ENCODE results near the gene BCL2L2. TPM values are rescaled to one million over a fixed set of nuclear protein-coding genes. Genes with fewer than 3 reads are reported as not detected.
"Not testable (repeated sequence)": the region's sequence is repeated elsewhere in the genome, so short reads cannot be mapped to it uniquely, and the experiment has no call there.

BCL2L2 gene
- total RNA-seq, 1 donor from 2014 or later = 14.9 TPM

DNA sequence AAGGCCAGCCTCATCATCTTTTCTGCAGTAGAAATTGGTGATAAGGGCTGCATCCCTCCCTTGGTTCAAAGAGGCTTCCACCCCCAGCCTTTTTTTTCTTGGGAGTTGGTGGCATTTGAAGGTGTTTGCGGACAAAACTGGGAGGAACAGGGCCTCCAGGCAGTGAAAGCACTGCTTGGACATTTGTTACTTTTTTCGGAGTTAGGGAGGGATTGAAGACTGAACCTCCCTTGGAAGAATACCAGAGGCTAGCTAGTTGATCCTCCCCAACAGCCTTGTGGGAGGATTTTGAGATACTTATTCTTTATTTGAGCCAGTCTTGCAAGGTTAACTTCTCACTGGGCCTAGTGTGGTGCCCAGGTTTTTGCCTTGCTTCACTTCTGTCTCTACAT lies 17.8 kb downstream of the BCL2L2 start:
- DNase-seq (ENCODE audit: low read depth in 2 of 2) = no peak

DNA sequence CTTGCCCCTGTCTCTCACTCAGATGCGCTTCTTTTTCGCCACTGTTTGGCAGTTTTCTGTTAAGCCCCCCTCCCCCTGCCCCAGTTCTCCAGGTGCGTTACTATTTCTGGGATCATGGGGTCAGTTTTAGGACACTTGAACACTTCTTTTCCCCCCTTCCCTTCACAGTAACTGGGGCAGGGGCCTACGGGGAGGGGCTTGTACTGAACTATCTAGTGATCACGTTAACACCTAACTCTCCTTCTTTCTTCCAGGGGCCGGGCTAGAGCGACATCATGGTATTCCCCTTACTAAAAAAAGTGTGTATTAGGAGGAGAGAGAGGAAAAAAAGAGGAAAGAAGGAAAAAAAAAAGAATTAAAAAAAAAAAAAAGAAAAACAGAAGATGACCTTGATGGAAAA lies 18.4 kb downstream of the BCL2L2 start:
- DNase-seq (ENCODE audit: low read depth in 2 of 2) = no peak

DNA sequence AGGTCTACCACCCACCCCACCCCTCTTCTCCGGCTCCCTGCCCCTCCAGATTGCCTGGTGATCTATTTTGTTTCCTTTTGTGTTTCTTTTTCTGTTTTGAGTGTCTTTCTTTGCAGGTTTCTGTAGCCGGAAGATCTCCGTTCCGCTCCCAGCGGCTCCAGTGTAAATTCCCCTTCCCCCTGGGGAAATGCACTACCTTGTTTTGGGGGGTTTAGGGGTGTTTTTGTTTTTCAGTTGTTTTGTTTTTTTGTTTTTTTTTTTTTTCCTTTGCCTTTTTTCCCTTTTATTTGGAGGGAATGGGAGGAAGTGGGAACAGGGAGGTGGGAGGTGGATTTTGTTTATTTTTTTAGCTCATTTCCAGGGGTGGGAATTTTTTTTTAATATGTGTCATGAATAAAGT lies 19.1 kb downstream of the BCL2L2 start:
- not testable (repeated sequence) for DNase-seq (ENCODE audit: low read depth in 2 of 2)

DNA sequence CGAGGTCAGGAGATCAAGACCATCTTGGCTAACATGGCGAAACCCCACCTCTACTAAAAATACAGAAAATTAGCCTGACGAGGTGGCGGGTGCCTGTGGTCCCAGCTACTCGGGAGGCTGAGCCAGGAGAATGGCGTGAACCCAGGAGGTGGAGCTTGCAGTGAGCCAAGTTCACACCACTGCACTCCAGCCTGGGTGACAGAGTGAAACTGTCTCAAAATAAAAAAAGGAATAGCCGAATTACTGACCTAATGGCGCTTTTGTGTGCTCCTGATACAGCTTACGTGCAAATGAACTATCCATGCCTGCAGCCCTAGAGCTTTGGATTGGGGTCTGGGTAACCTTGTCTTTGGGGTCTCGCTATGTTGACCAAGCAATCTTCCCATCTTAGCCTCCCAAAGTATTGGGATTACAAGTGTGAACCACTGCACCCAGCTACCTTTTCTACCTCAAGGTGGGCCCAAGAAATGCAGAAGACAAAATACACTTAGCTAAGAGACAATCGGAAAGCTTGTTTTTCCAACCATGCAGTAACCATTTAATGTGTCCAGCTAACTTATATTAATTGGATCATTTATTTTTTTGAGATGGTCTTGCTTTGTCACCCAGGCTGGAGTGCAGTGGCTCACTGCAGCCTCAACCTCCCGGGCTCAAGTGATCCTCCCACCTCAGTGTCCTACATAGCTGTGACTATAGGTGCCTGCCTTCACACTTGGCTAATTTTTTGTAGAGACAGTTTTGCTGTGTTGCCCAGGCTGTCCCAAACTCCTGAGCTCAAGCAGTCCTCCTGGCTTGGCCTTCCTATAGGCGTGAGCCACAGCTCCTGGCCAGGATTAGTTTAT lies 20.1 kb downstream of the BCL2L2 start:
- DNase-seq (ENCODE audit: low read depth in 2 of 2) = no peak

DNA sequence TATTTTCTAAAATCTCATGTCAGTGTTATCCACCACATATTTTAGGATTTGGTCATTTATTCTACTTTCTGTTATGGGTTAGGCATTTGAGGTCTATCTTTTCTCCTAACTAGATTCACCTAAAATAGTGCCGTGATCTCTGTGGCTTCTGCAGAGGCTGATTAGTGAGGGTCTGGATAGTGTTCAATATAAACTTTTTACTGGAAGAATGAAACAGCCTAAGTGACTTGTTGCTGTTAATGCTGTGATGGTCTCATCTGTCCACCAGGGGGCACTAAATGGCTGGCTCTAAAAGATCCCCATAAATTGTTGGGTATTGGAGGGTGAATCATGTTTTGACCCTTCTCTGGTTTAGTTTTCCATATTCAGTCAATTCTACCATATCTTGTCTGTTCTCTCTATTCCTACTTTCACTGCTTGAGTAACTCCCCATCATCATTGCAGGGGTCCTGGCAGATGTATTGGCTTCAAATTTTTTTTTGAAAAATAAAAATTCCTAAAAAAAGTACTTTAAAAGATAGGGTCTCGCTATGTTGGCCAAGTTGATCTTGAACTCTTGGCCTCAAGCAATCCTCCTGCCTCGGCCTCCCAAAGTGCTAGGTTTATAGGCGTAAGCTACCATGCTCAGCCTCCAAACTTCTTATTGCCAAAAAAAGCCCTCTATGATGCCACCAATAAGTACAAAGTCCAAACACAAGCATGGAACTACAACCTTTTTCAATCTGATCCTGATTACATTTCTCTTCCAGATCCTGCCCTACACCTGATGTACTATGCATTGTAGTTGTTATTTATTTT lies 21.5 kb downstream of the BCL2L2 start:
- peak; percentile 79 to 83 for DNase-seq (ENCODE audit: low read depth in 2 of 2)

DNA sequence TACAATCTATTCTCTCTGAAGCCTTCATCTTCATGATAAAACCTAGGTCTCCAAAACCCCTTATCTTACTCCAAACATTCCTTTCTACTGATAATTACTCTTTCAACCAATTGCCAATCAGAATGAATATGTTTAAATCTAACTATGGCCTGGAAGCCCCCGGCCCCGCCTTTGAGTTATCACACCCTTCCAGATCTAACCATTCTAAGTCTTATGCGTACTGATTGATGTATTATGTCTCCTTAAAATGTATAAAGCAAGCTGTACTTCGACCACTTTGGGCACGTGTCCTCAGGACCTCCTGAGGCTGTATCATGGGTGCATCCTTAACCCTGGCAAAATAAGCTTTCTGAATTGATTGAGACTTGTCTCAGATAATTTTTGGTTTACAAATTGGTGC lies 29.0 kb downstream of the BCL2L2 start:
- no peak for DNase-seq (ENCODE audit: low read depth in 2 of 2)

DNA sequence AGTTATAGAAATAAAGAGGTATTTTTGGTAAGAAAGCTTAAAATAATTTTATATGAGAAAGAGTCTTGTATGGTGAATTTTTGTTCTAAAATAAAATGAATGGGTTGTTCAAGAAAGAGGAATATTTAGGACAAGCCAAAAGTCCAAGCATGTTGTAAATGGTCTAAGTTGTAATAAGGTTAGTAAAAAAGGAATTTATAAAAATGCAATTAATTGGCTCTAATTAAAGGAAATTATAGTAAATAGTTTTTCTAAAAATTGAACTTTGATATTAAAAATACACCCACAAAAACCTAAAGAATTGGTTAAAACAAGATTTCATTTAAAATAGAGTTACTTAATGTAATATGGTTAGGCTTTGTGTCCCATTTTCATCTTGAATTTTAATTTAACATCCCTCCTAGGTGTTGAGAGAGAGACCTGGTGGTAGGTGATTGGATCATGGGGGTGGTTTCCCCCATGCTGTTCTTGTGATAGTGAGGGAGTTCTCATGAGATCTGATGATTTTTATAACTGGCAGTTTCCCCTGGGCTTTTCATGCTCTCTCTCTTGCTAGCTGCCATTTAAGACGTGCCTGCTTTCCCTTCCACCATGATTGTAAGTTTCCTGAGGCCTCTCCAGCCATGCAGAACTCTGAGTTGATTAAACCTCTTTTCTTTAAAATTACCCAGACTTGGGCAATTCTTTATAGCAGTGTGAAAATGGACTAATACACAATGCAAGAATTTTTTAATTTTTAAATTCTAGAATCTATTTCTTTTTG lies 33.1 kb downstream of the BCL2L2 start:
- no peak for DNase-seq (ENCODE audit: low read depth in 2 of 2)

DNA sequence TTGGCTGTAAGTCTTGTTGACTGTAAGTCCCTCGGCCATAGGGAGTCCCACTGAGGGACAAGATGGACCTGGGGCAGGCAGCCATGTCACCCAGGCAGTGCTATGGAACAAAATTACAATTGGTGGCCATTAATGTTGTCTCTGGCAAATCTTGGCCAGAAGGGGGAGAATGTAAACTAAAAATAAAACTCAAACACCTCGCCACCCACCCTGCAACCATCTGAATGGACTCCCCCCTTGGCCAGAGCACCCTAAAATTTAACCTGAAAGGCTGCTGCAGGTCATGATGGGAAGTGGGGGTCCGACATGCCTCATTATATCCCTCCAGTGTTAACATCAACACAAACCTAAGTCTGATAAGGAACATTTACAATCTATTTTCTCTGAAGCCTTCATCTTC lies 37.8 kb downstream of the BCL2L2 start:
- no peak for DNase-seq (ENCODE audit: low read depth in 2 of 2)

DNA sequence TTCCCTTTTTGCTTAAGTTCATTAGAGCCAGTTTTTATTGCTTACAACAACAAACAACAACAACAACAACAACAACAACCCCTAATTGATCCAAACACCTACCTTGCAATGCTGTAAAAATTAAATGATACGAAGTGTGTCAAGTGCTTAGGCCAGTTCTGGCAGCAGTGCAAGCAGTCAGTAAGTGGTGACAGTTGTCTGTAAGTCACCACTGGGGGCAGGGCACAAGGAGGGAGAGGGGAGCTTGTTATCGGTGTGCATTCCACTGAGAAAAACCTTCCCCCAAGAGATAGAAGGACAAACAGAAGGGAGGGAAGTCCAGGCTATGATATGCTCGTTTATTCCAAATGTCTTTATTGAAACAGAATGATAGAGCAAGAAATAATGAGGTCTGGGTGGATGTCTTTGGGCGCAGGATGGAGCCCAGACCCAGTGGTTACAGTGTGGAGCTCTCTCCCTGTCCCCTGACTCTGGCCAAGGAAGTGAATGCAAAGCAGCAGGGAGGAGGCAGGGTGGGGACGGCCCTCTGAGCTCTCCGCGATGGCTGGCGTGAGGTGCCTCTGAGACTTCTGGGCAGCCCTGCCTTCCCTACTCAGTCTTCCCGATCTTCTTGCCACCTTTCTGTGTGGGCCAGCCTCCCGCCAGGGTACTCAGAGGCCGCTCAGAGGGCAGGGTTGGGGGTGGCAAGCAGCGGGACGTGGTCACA lies 39.5 kb downstream of the BCL2L2 start:
- DNase-seq (ENCODE audit: low read depth in 2 of 2) = no peak

DNA sequence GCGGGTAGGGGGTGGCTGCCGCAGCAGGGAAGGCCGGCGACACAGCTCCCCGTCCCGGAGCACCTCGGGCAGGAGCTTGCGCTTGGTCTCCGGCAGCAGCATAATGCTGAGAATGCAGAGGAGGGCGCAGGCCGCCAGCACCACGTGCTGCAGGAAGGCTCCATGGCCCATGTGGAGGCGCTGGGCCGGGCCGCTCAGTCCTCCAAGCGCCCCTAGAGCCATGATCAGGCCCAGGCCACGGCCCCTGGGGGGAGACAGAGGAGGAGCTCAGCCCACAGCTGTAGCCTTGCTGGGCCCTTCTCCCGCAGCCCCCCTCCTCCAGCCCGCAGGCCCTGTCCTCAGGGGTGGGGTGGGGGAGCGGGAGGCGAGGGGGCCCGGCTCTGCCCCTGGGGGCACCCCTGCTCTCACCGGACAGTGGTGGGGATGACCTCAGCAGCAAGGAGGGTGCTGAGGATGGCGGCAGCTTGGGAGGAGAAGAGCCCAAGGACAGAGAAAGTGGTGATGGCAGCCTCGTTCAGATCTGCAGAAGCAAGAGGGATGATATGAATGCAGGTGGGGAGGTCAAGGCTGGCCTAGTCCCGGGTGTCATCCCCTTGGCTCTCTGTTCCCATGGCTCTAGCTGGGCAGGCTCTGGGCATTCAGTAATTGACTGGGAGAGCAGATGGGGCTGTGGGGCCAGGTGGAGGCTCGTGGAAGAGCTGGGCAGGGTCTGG lies 40.2 kb downstream of the BCL2L2 start:
- DNase-seq (ENCODE audit: low read depth in 2 of 2) = no peak

DNA sequence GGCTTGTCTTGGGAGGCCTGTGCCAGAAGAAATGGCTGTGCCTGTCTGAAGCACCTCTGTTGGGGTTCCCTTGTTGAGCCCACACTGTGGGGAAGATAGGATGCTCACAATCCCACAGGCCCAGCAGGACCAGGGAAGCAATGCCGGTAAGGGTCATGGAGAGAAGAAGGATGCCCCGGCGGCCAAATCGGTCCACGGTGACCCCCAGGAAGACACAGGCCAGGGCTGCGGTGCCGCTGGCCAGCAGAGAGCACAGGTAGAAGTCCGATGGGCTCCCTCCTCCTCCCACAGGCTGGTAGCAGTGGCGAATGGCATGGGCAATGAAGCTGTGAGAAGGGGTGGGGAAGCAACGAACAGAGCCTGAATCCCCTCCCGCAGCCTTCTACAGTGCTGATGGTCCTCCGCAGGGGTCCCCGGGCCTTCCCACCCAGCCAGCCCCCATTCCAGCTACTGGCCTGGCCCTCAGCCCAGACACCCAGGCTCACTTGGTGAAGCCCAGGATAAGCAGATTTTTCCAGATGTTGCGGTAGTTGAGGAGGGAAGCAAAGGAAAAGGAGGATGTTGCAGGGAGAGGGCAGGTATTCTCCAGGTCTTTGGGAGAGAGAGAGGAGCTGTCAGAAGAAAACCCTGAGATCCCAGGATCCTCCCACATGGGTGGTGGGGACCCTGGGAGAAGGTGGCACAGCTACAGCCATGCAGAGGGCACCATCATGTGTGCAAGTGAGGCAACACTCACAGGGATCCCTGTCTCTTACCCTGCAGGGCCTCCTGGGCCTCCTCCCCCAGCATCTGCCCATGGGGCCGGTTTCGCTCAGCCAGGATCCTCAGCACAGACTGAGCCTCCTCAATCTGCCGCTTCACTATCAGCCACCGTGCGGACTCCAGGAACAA lies 41.0 kb downstream of the BCL2L2 start:
- no peak for DNase-seq (ENCODE audit: low read depth in 2 of 2)

DNA sequence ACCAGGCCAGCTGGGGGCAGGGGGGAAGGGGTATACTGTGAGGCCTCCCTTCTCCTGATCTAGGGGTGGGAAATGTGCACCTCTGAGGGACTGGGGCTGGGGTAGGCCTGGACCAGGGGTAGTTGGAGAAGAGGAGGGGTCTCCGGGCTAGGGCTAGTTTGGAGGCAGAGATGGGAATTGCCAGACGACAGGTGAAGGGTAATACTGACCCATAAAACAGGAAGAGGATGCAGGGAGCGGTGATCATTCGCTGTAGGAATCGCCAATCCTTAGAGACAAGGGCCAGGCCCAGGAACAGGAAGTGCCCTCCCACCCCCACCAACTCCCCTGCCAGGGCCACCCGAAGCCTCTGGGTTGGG lies 41.6 kb downstream of the BCL2L2 start:
- DNase-seq (ENCODE audit: low read depth in 2 of 2) = no peak

DNA sequence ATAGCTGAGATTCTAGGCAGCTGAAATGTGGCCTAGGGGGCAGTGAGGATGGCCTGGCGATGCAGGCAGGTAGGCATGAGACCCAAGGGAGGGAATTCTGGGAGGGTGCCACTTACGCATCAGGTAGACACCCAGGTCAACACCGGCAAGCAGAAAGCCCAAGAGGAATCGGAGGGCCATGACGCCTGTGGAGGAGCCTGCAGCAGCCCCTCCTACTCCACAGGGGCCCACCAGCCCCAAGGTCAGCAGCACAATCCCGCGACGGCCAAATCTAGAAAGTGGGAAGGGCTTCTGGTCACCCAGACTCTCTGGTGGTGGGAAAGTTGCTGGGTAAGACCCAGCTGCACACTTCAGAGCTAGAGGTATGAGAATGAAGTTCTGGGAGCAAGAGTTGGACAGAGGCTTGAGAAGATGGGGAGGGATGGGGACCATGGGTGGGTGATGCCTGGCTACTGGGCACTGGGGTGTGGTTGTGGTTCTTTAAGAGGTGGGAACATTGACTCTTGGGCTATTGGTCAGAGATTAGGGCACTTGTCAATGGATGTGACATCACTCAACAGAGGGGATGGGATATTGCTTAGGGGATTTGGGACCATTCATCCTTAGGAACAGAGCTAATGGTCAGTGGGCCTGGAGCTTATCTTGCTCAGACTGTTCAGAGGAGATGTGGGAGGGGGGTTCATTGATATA lies 42.7 kb downstream of the BCL2L2 start:
- DNase-seq (ENCODE audit: low read depth in 2 of 2) = no peak

DNA sequence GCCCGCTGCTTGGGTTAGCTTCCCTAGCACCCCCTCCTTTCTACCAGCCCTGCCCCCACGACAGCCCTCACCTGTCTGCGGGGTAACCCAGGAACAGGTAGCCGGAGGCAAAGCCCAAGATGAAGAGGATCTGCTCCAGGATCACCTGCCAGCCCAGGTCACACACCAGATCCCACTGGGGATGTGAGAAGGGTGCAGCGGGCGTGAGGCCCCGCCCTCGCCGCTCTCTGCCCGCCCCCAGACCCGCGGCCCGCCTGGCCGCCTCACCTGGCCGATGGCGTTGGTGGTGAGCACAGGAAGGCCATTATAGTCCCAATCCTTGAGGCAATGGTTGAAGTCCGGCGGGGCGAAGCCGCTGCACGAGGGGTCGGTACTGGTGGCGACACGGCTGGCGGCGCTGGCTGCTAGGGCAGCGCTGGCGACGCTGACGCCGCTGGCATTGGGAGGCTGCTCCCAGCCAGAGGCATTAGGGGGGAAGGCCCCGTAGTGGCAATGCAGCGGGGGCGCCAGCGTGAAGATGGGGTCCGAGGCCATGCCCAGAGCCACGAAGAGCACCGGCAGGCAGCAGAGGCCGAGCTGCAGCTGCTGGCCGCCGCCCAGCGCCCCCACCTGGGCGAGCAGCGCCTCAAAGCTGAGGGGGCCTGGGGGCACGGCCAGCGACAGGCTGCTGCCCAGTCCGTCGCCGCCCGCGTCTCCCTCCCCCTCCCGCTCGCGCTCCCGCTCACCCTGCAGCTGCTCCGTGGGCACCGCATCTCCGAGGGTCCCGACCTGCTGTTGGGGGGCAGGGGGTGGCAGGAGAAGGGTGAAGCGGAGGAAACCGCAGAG lies 45.3 kb downstream of the BCL2L2 start:
- no peak for DNase-seq (ENCODE audit: low read depth in 2 of 2)

DNA sequence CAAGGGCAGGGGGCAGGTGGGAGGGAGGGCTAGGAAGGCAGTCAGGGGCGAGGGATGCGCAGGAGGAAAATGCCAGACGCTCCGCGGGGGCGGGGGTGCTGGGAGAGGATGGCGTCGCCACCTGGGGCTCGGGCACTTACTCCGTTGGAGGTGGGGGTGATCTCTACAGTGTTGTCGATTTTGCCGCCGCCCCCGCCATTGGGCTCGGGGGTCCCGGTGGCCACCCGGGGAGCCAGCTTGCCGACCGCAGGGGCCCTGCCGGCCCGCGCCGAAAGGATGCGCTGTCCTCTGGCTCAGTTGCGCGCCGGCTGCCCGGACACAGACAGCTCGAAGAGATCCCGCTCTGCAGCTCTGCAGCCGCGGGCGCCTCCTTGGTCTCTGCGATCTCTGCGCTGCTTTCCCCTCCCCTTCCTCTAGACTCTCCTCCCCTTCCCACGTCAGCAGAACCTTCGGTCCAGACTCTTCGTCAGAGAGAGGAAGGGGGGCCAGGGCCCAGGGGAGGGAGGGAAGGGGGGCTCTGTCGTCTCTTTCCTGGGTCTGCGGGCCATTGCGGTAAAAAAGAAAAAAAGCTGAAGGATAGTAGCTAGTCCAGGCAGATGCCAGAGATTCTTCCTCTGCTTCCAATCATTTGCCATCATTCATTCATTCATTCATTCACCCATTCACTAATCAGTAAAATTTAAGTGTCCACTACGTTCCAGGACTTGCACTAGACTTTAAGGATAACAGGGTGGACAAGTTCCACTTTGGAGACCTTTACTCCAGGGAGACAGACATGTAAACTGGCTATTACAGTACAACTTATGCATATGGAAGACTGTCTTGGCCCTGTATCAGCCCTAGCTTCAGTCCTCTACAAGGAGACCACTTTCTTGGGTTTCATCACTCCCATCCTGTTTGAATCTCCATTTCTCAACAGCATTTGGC lies 46.1 kb downstream of the BCL2L2 start, which contains the start of gene SLC22A17:
SLC22A17 (minus strand) TSS at position 382 of the 927 bp plus-strand sequence.
- peak; percentile 12 to 54 for DNase-seq (ENCODE audit: low read depth in 2 of 2)

DNA sequence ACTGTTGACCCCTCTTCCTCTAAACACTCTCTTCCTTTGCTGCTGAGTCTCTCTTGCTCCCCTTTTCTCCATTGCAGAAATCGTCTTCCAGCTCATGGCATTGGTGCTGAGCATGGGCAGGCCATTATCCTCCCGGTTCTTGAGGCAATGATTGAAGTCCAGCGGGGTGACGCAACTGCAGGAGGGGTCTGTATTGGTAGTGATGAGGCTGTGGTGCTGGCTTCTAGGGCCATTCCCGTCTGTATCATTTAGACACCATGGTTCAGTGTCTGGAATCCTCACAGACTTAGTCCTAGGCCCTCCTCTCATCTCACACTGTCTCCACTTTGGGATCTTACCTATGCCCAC lies 46.8 kb downstream of the BCL2L2 start:
- no peak for DNase-seq (ENCODE audit: low read depth in 2 of 2)

DNA sequence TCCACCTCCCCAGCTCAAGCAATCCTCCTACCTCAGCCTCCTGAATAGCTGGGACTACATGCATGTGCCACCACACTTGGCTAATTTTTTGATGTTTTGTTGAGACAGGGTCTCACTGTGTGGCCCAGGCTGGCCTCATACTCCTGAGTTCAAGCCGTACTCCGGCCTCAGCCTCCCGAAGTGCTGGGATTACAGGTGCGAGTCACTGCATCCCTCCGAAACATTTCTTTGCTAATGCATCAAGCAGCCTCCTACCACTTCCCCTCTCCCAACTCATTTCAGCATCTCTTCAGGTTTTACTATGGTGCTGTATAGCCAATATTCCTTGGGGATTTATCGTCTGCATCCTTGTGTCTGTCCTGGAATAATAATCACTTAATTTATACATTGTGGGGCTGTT lies 48.4 kb downstream of the BCL2L2 start:
- no peak for DNase-seq (ENCODE audit: low read depth in 2 of 2)

Measured in lung microvascular endothelial cell (primary cell).